ENCODE results near the gene AOAH.
"Not testable (repeated sequence)": the region's sequence is repeated elsewhere in the genome, so short reads cannot be mapped to it uniquely, and the experiment has no call there.

AOAH gene

DNA sequence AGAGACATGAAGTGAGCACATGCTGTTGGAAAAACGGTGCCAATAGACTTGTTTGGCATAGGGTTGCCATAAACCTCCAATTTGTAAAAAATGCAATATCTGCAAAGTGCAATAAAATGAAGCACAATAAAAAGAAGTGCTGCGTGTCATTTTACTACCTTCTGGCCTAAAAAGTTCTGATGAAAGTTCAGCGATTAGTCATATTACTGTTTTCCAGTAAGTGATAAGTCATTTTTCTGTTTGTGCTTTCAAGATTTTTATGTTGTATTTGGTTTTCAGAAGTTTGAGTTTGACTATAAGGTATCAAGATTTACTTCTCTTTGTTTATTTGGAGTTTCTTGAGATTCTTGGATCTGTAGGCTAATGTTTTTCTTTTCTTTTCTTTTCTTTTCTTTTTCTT, 16.8 kb downstream of the AOAH start:
- H3K4me3 ChIP-seq (ENCODE audit: low read depth, low read length) = no peak overlapping the region
- no peak for DNase-seq (ENCODE audit: low read depth)
- TF ChIP-seq, protein P1, sequence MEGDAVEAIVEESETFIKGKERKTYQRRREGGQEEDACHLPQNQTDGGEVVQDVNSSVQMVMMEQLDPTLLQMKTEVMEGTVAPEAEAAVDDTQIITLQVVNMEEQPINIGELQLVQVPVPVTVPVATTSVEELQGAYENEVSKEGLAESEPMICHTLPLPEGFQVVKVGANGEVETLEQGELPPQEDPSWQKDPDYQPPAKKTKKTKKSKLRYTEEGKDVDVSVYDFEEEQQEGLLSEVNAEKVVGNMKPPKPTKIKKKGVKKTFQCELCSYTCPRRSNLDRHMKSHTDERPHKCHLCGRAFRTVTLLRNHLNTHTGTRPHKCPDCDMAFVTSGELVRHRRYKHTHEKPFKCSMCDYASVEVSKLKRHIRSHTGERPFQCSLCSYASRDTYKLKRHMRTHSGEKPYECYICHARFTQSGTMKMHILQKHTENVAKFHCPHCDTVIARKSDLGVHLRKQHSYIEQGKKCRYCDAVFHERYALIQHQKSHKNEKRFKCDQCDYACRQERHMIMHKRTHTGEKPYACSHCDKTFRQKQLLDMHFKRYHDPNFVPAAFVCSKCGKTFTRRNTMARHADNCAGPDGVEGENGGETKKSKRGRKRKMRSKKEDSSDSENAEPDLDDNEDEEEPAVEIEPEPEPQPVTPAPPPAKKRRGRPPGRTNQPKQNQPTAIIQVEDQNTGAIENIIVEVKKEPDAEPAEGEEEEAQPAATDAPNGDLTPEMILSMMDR (IDR thresholded peaks at IDR 0.05; ENCODE audit: control insufficient read depth, extremely low read depth, insufficient read depth) = no peak

DNA sequence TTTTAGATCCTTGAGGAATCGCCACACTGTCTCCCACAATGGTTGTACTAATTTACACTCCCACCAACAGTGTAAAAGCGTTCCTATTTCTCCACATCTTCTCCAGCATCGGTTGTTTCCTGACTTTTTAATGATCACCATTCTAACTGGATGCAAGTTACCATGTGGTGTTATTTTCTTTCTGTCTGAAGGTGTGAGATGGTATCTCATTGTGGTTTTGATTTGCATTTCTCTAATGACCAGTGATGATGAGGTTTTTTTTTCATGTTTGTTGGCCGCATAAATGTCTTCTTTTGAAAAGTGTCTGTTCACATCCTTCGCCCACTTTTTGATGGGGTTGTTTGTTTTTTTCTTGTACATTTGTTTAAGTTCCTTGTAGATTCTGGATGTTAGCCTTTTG, 20.4 kb downstream of the AOAH start:
- H3K4me3 ChIP-seq (ENCODE audit: low read depth, low read length); DNase-seq (ENCODE audit: low read depth): not testable (repeated sequence)

DNA sequence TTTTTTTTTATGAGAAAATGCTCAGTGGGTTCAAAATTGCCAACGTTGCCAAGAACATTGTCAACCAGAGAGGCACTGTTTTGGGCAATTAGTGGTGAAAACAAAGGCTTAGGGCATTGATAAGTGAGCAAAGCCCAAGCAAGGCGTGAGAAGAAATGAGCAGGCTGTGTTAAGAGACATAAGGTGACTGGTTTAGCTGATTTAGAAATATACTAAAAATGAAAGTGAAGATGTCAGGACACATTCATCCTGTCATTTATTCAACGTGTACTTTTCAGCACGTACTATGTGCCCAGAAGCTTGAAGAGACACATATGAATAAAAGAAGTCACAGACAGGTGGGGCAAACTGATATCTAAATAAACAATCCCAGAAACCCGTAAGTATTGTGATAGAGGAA, 31.8 kb downstream of the AOAH start:
- DNase-seq (ENCODE audit: low read depth) = no peak
- no peak overlapping the region for H3K4me3 ChIP-seq (ENCODE audit: low read depth, low read length)
- TF ChIP-seq, protein P1 (IDR thresholded peaks at IDR 0.05; ENCODE audit: control insufficient read depth, extremely low read depth, insufficient read depth) = no peak

DNA sequence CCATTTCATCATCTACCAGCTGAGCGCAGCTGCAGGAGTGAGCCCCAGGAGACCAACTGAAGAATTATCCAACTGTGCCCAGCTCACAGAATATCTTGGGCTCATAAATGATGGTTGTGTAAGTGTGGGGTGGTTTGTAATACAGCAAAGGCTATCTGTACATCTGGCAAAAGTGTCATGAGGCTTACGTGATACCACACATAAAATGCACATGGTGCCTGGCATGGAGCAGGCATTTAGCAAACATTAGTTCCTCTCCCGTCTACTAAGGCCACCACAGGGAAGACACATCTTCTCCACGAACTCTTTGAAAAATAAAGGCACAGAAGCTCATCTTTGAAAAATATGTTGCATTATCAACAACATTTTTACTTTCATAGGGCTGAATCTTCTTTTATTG, 32.3 kb downstream of the AOAH start:
- no peak overlapping the region for H3K4me3 ChIP-seq (ENCODE audit: low read depth, low read length)
- no peak for DNase-seq (ENCODE audit: low read depth)
- TF ChIP-seq, protein P1 (IDR thresholded peaks at IDR 0.05; ENCODE audit: control insufficient read depth, extremely low read depth, insufficient read depth) = no peak

DNA sequence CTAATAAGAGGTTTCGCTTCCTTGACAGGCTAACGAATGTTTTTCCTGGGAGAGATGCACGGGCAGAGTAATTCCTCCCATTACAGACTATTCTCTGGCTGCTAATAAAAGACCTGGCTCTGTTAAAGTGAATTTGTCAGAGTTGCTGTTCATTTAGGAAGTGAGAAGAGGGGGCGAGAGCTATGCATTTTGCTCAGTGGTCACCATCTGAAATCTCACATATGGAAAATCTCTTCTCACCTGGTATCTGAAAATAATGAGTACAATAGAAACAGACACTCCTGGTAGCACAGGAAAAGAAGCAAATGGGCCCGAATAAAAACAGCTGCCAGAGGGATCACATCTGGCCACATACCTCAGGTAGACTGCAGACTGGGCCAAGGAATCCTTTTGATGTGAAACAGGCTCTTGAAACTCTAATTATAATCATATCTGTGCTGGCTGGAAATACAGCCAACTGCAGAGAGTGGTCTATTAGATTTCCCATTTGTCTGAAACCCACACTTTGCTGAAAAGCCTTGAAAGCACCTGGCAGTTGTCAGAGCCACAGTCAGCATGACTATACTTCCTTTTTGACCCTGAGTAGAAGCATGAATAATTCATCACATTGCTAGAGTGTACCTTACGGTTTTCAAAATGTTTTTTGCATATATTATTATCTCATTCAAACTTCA, 33.6 kb downstream of the AOAH start:
- TF ChIP-seq, protein P1 (IDR thresholded peaks at IDR 0.05; ENCODE audit: control insufficient read depth, extremely low read depth, insufficient read depth) = no peak
- no peak for DNase-seq (ENCODE audit: low read depth)
- no peak overlapping the region for H3K4me3 ChIP-seq (ENCODE audit: low read depth, low read length)

DNA sequence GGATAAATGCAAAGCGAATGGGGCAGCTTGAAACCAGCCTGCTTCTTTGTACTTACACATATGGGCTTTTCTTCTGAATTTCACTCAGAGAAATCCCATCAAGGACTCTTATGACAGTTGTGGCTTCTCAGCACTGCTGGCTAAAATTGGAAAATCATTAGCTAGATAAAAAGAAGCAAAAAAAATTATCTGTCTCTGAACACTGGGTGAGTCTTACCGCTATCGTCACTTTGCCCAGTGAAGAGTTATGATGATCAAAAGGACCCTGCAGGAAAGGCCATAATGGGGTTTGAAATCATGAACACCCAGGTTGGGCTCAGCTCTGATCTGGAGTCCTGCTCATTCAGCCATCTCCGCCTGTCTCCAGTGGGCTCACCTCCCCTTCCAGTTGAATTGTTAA, 34.3 kb downstream of the AOAH start:
- no peak overlapping the region for H3K4me3 ChIP-seq (ENCODE audit: low read depth, low read length)
- TF ChIP-seq, protein P1 (IDR thresholded peaks at IDR 0.05; ENCODE audit: control insufficient read depth, extremely low read depth, insufficient read depth) = no peak
- no peak for DNase-seq (ENCODE audit: low read depth)

DNA sequence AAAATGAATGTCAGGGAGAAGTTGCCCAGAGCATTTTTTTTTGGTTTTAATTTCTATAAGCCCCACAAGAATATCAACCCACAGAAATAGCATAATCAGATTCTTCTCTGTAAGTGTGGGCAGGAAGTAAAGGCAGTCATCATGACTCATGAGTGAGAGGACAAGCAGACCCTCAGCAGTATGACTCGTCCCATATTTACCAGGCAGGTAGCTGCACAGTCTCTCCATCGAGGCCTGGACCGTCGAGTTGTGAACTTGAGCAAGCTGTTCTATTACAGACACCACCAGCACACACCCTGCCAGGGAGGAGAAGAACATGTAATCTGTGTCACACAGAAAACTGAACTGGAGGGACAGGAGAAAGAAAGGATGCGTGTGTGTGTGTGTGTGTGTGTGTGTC, 37.8 kb downstream of the AOAH start:
- no peak overlapping the region for H3K4me3 ChIP-seq (ENCODE audit: low read depth, low read length)
- no peak for DNase-seq (ENCODE audit: low read depth)
- TF ChIP-seq, protein P1 (IDR thresholded peaks at IDR 0.05; ENCODE audit: control insufficient read depth, extremely low read depth, insufficient read depth) = no peak
